ENCODE measurements around the gene PLCD1. TPM values are rescaled to one million over a fixed set of nuclear protein-coding genes. Genes with fewer than 3 reads are reported as not detected.

Gene PLCD1
- total RNA-seq, 6 experiments from 2014 or later = 11.1 to 22.4 (median 17.6) TPM

DNA sequence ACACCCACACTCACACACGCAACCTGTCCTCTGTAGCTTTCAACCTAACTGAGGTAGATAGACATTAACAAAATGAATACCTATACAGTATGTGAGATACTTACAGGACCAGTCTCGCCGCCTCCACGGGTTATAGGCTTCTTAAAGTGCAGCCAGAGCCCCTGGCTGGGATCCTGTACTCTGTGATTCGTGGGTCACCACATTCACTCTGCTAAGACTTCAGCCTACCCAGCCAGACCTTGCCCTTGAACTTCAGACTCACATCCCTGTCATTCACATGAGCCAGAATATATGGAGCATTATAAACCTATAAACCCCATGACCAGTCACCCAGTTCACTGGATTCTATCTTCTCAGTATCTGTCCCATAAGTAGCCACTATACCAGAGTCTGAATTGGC, 11.0 kb upstream of the PLCD1 start:
- H3K27ac Mint-ChIP-seq = no peak overlapping the region
- H3K36me3 Mint-ChIP-seq (ENCODE audit: low read depth) = no peaks in the 10 kb centered on the region
- TF ChIP-seq, protein P1, sequence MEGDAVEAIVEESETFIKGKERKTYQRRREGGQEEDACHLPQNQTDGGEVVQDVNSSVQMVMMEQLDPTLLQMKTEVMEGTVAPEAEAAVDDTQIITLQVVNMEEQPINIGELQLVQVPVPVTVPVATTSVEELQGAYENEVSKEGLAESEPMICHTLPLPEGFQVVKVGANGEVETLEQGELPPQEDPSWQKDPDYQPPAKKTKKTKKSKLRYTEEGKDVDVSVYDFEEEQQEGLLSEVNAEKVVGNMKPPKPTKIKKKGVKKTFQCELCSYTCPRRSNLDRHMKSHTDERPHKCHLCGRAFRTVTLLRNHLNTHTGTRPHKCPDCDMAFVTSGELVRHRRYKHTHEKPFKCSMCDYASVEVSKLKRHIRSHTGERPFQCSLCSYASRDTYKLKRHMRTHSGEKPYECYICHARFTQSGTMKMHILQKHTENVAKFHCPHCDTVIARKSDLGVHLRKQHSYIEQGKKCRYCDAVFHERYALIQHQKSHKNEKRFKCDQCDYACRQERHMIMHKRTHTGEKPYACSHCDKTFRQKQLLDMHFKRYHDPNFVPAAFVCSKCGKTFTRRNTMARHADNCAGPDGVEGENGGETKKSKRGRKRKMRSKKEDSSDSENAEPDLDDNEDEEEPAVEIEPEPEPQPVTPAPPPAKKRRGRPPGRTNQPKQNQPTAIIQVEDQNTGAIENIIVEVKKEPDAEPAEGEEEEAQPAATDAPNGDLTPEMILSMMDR (IDR thresholded peaks at IDR 0.05) = no peak
- H3K4me3 Mint-ChIP-seq = peak overlapping the region; percentile 75; the same call in 1 of the 2 replicates
- peaks cover 21% of the 10 kb centered on the region for H3K4me1 Mint-ChIP-seq (ENCODE audit: low read depth)
- peaks cover 15% of the 10 kb centered on the region; the same call in 1 of the 2 replicates for H3K27me3 Mint-ChIP-seq (ENCODE audit: insufficient read depth)
- H3K9me3 Mint-ChIP-seq = no peaks in the 10 kb centered on the region
- DNase-seq = no peak

DNA sequence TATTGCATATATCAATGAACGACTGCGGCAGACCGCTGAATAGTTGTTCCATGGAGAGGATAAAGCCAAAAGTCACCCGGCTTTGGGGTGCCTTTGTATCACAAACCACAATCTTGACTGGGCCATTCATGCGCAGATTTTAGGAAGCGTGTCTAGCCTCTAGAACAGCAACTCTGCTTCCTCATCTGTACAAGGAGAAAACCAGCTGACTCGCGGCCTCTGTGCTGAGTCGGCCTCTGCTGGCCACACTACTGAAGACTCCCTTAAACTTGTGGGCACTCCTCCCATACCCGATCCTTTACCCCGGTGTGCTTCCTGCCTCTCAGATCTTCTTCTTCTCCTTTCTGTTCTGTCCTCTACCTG, 10.4 kb upstream of the PLCD1 start:
- H3K4me1 Mint-ChIP-seq (ENCODE audit: low read depth) = peaks cover 21% of the 10 kb centered on the region
- no peaks in the 10 kb centered on the region for H3K36me3 Mint-ChIP-seq (ENCODE audit: low read depth)

DNA sequence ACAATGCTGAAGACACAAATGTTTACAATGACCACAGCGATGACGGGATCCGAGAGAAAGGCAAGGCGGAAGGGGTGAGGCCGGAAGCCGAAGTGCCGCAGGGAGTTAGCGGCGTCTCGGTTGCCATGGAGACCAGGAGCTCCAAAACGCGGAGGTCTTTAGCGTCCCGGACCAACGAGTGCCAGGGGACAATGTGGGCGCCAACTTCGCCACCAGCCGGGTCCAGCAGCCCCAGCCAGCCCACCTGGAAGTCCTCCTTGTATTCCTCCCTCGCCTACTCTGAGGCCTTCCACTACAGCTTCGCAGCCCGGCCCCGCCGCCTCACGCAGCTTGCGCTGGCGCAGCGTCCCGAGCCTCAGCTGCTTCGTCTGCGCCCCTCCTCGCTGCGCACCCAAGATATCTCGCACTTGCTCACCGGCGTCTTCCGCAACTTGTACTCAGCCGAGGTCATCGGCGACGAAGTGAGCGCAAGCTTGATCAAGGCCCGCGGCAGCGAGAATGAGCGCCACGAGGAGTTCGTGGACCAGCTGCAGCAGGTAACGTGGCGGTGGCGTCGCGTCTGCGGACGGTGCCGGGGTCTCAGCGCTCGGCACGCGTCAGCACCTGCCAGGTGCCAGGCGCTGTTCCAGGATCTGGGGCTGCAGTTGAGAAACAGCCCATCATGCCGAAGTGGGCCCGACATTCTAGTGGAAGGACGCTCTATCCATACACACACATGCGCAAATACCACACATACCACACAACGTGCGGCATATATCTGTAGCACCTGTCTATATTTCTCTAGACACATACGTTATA, 9.9 kb upstream of the PLCD1 start, which contains the start of gene DLEC1:
TSS of gene DLEC1 (plus strand) at position 108 of the 798 bp plus-strand sequence. CDS start at position 126, 18 bp downstream.
- H3K36me3 Mint-ChIP-seq (ENCODE audit: low read depth) = no peaks in the 10 kb centered on the region
- H3K9me3 Mint-ChIP-seq = no peaks in the 10 kb centered on the region
- TF ChIP-seq, protein P1 (IDR thresholded peaks at IDR 0.05) = no peak
- peak; percentile 51 for DNase-seq
- peaks cover 21% of the 10 kb centered on the region for H3K4me1 Mint-ChIP-seq (ENCODE audit: low read depth)
- H3K27ac Mint-ChIP-seq = peak within 1 kb of the TSS; percentile 38
- peaks cover 7% of the 10 kb centered on the region; the same call in 1 of the 2 replicates for H3K27me3 Mint-ChIP-seq (ENCODE audit: insufficient read depth)
- peak within 1 kb of the TSS; percentile 75 for H3K4me3 Mint-ChIP-seq

More for the DNA sequence above, 10.4 kb upstream of the PLCD1 start:
- Mint-ChIP-seq H3K9me3 (no peaks in the 10 kb centered on the region), H3K27me3 (ENCODE audit: insufficient read depth) (peaks cover 10% of the 10 kb centered on the region; the same call in 1 of the 2 replicates), H3K4me3 (peak overlapping the region; percentile 75), H3K27ac (peak overlapping the region; percentile 38; the same call in 1 of the 2 replicates)
- peak; percentile 46 for DNase-seq
- TF ChIP-seq, protein P1 (IDR thresholded peaks at IDR 0.05) = peak; percentile 27; the same call in 1 of the 2 replicates

DNA sequence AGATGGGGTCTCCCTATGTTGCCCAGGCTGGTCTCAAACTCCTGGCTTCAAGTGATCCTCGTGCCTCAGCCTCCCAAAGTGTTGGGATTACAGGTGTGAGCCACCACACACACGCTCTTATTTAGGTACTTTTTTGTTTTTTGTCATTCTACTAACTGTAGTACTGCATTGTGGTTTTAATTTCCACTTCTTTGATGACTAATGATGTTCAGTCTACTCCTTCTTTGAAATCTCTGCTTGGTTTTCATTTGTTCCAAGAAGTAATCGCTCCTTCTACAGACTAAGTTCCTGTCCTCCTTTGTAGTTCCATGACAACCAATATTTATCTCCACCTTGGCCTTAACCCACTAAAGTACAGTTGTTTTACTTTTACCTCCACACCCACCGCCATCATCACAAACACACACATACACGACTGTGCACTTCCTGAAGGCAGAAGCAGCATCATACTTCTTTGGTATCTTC, 9.0 kb upstream of the PLCD1 start:
- H3K27ac Mint-ChIP-seq = peak overlapping the region; percentile 38
- peaks cover 21% of the 10 kb centered on the region for H3K4me1 Mint-ChIP-seq (ENCODE audit: low read depth)
- DNase-seq = no peak
- peak overlapping the region; percentile 75; the same call in 1 of the 2 replicates for H3K4me3 Mint-ChIP-seq
- no peaks in the 10 kb centered on the region for H3K36me3 Mint-ChIP-seq (ENCODE audit: low read depth)
- no peaks in the 10 kb centered on the region for H3K9me3 Mint-ChIP-seq
- peaks cover 7% of the 10 kb centered on the region; the same call in 1 of the 2 replicates for H3K27me3 Mint-ChIP-seq (ENCODE audit: insufficient read depth)
- TF ChIP-seq, protein P1 (IDR thresholded peaks at IDR 0.05) = no peak

DNA sequence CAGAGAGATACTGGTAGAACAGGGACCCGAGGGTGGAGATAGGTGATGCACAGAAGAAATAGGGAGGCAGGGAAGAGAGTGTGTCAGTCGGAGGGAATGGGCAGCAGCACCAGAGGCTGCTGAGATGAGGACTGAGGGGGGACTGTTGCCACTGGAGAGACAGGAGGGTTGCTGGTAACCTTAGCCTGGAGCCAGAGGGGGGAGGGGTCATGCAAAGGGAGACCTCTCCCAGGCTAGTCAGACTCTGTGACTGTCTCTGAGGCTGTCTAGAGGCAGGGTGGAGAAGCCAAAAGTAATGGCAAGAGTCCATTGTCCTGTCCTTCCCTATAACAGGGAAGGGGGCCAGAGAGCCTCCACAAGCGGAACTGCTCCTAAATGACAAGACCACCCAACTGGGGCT, 7.5 kb upstream of the PLCD1 start:
- Mint-ChIP-seq H3K4me1 (ENCODE audit: low read depth) (peaks cover 22% of the 10 kb centered on the region), H3K36me3 (ENCODE audit: low read depth) (no peaks in the 10 kb centered on the region), H3K27ac (no peak overlapping the region), H3K9me3 (no peaks in the 10 kb centered on the region), H3K4me3 (no peak overlapping the region), H3K27me3 (ENCODE audit: insufficient read depth) (peaks cover 7% of the 10 kb centered on the region; the same call in 1 of the 2 replicates)
- DNase-seq = no peak
- TF ChIP-seq, protein P1 (IDR thresholded peaks at IDR 0.05) = no peak

Measured in HFFc6 (cell line).